ENCODE results near the gene VGF.
"Not testable (repeated sequence)": the region's sequence is repeated elsewhere in the genome, so short reads cannot be mapped to it uniquely, and the experiment has no call there.

VGF gene

GRCh38 chr7:101124376-101125056 lies 40.9 kb downstream of the VGF start:
- peak; percentile 88 for DNase-seq

GRCh38 chr7:101123703-101124068 lies 41.7 kb downstream of the VGF start:
- DNase-seq, result no peak
- in situ Hi-C loops (cut with MboI; ENCODE audit: low pct_unique_long_range_greater_than_20kb, low sequenced_read_pairs), result no loop called here

More at GRCh38 chr7:101124376-101125056, 40.9 kb downstream of the VGF start:
- in situ Hi-C loops (cut with MboI; ENCODE audit: low pct_unique_long_range_greater_than_20kb, low sequenced_read_pairs), result no loop called here

GRCh38 chr7:101122933-101123702 lies 42.3 kb downstream of the VGF start:
- in situ Hi-C loops (cut with MboI; ENCODE audit: low pct_unique_long_range_greater_than_20kb, low sequenced_read_pairs), result no loop called here
- DNase-seq, result no peak

- no peak for DNase-seq
- in situ Hi-C loops (cut with MboI; ENCODE audit: low pct_unique_long_range_greater_than_20kb, low sequenced_read_pairs), result no loop called here
Measured at GRCh38 chr7:101121991-101122932, 43.1 kb downstream of the VGF start.

- DNase-seq; in situ Hi-C loops (cut with MboI; ENCODE audit: low pct_unique_long_range_greater_than_20kb, low sequenced_read_pairs): not testable (repeated sequence)
Measured at GRCh38 chr7:101121631-101121990, 43.8 kb downstream of the VGF start.

- no peak for DNase-seq
- in situ Hi-C loops (cut with MboI; ENCODE audit: low pct_unique_long_range_greater_than_20kb, low sequenced_read_pairs), result no loop called here
Measured at GRCh38 chr7:101120315-101120714, 45.1 kb downstream of the VGF start.

- in situ Hi-C loops (cut with MboI; ENCODE audit: low pct_unique_long_range_greater_than_20kb, low sequenced_read_pairs), result no loop called here
- no peak for DNase-seq
Measured at GRCh38 chr7:101119876-101120275, 45.5 kb downstream of the VGF start.

- in situ Hi-C loops (cut with MboI; ENCODE audit: low pct_unique_long_range_greater_than_20kb, low sequenced_read_pairs), result no loop called here
- no peak for DNase-seq
Measured at GRCh38 chr7:101118856-101119255, 46.5 kb downstream of the VGF start.

GRCh38 chr7:101116898-101117297 lies 48.5 kb downstream of the VGF start:
- in situ Hi-C loops (cut with MboI; ENCODE audit: low pct_unique_long_range_greater_than_20kb, low sequenced_read_pairs), result no loop called here
- no peak for DNase-seq

GRCh38 chr7:101115215-101115614 lies 50.2 kb downstream of the VGF start:
- no peak for DNase-seq
- in situ Hi-C loops (cut with MboI; ENCODE audit: low pct_unique_long_range_greater_than_20kb, low sequenced_read_pairs), result no loop called here

- in situ Hi-C loops (cut with MboI; ENCODE audit: low pct_unique_long_range_greater_than_20kb, low sequenced_read_pairs), result no loop called here
- no peak for DNase-seq
Measured at GRCh38 chr7:101114492-101114891, 50.9 kb downstream of the VGF start.

GRCh38 chr7:101113836-101114235 lies 51.5 kb downstream of the VGF start:
- in situ Hi-C loops (cut with MboI; ENCODE audit: low pct_unique_long_range_greater_than_20kb, low sequenced_read_pairs), result no loop called here
- no peak for DNase-seq

- in situ Hi-C loops (cut with MboI; ENCODE audit: low pct_unique_long_range_greater_than_20kb, low sequenced_read_pairs); DNase-seq: not testable (repeated sequence)
Measured at GRCh38 chr7:101113140-101113539, 52.2 kb downstream of the VGF start.

Measured in KBM-7 (cell line).